Thyroid gland (tissue), 4 donors: Measurements from ENCODE around the gene PRKCH.

ENCODE experiments used
- POLR2A ChIP-seq, 2 donors: fragments of 450-650 bp; IDR thresholded peaks; one replicate each; pipeline ENCODE4 v1.6.1; 2017; ENCODE audit warnings: antibody characterized with exemption in 2 of 2, mild to moderate bottlenecking in 2 of 2, moderate library complexity in 1 of 2
- TF ChIP-seq, protein P1 (sequence below), 6 experiments: fragments of 200-600 bp in 3 of 6; fragments of 450-650 bp in 3 of 6; sonication (generic) in 3 of 6; IDR thresholded peaks; one replicate each; pipeline ENCODE4 v1.5.1; 2016 to 2019; ENCODE audit warnings: antibody characterized with exemption in 6 of 6, mild to moderate bottlenecking in 2 of 6, inconsistent platforms in 1 of 6, moderate library complexity in 1 of 6

DNA sequence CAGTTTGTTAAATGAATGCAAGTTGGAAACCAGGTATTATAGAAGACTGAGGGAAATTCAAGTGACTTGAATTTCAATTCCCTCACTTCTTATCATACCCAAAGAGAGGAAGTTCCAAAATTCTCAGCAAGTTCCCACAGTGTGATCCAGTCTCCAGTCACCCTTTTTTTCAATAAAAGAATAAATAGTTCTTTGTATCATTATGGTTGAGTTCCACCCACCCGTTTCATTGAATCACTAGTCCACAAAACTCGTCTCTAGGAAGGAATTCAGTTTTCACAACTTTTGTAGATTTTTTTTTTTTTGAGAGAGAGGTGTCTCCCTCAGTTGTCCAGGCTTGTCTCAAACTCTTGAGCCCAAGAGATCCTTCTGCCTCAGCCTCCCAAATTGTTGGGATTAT is 38.6 kb upstream of the PRKCH start:
- TF ChIP-seq, protein P1, sequence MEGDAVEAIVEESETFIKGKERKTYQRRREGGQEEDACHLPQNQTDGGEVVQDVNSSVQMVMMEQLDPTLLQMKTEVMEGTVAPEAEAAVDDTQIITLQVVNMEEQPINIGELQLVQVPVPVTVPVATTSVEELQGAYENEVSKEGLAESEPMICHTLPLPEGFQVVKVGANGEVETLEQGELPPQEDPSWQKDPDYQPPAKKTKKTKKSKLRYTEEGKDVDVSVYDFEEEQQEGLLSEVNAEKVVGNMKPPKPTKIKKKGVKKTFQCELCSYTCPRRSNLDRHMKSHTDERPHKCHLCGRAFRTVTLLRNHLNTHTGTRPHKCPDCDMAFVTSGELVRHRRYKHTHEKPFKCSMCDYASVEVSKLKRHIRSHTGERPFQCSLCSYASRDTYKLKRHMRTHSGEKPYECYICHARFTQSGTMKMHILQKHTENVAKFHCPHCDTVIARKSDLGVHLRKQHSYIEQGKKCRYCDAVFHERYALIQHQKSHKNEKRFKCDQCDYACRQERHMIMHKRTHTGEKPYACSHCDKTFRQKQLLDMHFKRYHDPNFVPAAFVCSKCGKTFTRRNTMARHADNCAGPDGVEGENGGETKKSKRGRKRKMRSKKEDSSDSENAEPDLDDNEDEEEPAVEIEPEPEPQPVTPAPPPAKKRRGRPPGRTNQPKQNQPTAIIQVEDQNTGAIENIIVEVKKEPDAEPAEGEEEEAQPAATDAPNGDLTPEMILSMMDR (IDR thresholded peaks at IDR 0.05), result no peak
- no peak for TF ChIP-seq POLR2A (IDR thresholded peaks at IDR 0.05)
